ENCODE measurements around the gene CAMSAP2.

Gene CAMSAP2

DNA sequence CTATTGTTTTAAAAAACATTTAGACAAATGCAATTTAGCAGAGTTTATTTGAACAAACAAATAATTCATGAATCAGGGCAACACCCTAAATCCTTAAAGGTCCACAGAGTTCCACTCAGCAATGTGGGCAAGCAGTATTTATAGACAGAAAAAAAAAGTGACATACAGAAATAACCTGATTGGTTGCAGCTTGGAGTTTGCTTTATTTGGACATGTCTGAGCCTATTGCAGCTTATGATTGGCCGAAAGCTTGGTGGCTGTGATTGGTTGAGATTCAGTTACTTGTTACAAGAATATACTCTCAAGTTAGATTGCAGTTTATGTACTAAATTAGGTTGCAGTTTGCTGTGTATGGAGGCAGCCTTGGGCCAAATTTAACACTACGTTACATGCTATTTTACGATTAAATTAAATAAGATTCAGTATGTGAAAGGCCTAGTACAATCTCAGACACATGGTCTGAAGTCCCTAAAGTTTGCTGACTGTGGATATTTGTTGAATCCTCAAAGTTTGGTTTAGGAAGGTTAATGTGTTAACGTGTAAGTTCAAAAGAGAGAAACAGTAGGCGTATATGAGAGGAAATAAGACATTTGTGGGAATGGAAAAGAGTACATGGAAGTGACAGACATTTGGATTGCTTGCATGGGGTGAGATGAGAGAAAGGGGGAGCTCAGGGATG is 6.9 kb upstream of the CAMSAP2 start:
- DNase-seq: no peak
- in situ Hi-C loops (cut with HindIII; ENCODE audit: low pct_ligation_motif_present, low sequenced_read_pairs): no loop called here
- Histone ChIP-seq H3K4me3 (ENCODE audit: low read depth, low read length) (no peak overlapping the region), H3K36me3 (replicated peaks) (no peaks in the 10 kb centered on the region), H3K27ac (no peak overlapping the region), H3K27me3 (replicated peaks) (no peaks in the 10 kb centered on the region)
- TF ChIP-seq, protein P1, sequence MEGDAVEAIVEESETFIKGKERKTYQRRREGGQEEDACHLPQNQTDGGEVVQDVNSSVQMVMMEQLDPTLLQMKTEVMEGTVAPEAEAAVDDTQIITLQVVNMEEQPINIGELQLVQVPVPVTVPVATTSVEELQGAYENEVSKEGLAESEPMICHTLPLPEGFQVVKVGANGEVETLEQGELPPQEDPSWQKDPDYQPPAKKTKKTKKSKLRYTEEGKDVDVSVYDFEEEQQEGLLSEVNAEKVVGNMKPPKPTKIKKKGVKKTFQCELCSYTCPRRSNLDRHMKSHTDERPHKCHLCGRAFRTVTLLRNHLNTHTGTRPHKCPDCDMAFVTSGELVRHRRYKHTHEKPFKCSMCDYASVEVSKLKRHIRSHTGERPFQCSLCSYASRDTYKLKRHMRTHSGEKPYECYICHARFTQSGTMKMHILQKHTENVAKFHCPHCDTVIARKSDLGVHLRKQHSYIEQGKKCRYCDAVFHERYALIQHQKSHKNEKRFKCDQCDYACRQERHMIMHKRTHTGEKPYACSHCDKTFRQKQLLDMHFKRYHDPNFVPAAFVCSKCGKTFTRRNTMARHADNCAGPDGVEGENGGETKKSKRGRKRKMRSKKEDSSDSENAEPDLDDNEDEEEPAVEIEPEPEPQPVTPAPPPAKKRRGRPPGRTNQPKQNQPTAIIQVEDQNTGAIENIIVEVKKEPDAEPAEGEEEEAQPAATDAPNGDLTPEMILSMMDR (IDR thresholded peaks at IDR 0.05; ENCODE audit: low read depth, low read length, missing control alignments): no peak

DNA sequence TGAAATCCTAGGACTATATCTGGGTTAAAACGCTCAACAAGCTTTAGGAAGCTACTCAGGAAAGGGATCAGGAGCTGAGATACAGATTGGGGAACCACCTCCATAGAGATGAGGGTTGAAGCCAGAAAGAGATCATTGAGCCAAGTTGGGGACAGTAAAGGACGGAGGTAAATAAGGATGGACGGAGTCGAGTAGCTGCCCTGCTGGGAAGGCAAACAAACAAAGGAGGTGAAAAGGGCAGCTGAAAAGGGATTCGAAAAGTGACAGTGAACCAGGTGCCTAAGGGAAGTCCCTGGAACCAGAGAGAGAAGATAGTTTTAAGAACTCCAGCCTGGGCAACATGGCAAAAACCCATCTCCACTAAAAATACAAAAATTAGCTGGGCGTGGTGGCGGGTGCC is 6.3 kb upstream of the CAMSAP2 start:
- Histone ChIP-seq H3K36me3 (replicated peaks) (no peaks in the 10 kb centered on the region), H3K27ac (no peak overlapping the region), H3K4me3 (ENCODE audit: low read depth, low read length) (no peak overlapping the region), H3K27me3 (replicated peaks) (no peaks in the 10 kb centered on the region)
- TF ChIP-seq, protein P1 (IDR thresholded peaks at IDR 0.05; ENCODE audit: low read depth, low read length, missing control alignments): no peak
- DNase-seq: no peak
- in situ Hi-C loops (cut with HindIII; ENCODE audit: low pct_ligation_motif_present, low sequenced_read_pairs): no loop called here

DNA sequence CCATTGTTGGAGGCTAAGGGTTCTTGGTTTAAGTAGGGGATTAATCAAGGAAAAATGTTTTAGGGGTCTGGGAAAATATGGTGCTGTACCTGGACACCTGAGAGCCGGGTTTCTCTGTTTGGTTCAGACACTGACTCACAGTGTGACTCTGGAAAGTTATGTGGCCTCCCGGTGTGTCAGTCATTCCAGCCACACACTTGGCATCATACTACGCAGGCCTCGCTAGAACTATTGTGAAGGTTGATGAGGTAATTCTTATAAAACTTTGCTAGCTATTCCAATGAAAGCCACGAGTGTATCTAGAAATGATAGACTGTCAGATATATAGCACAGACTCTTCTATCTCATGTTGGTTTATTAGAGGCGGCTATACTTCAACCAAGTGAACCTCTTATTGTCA is 4.8 kb upstream of the CAMSAP2 start:
- no peak for DNase-seq
- H3K27me3 ChIP-seq (replicated peaks): no peaks in the 10 kb centered on the region
- TF ChIP-seq, protein P1 (IDR thresholded peaks at IDR 0.05; ENCODE audit: low read depth, low read length, missing control alignments): no peak
- H3K36me3 ChIP-seq (replicated peaks): no peaks in the 10 kb centered on the region
- H3K4me3 ChIP-seq (ENCODE audit: low read depth, low read length): no peak overlapping the region
- no peak overlapping the region for H3K27ac ChIP-seq
- in situ Hi-C loops (cut with HindIII; ENCODE audit: low pct_ligation_motif_present, low sequenced_read_pairs): no loop called here

DNA sequence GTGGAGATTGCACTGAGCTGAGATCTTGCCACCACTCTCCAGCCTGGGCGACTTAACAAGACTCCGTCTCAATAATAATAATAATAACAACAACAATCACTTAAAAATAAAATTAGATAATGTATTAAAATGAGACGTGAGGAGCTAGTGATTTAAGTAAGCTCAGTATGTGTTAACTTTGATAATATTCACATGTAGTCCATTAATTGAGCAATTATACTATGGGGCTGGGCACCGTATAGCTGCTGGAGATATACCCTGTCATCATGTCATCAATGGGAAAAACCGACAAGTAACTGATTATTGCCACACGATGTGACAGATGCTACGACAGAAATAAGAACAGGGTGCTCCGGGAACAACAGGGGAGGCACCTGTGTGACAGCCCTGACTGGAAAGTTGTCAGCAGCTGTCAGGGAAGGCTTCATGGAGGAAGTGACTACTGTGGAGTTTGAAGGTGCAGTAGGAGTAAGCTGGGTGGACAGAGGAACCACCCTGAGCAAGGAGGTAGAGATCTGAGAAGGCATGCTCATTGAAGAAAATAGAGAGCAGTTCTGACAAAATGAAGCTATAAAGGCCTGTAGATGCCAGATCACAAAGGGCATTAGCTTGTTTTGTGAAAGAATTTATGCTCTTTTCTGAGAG is 924 bp upstream of the CAMSAP2 start:
- H3K4me3 ChIP-seq (ENCODE audit: low read depth, low read length): no peak overlapping the region
- no peak for DNase-seq
- TF ChIP-seq, protein P1 (IDR thresholded peaks at IDR 0.05; ENCODE audit: low read depth, low read length, missing control alignments): no peak

DNA sequence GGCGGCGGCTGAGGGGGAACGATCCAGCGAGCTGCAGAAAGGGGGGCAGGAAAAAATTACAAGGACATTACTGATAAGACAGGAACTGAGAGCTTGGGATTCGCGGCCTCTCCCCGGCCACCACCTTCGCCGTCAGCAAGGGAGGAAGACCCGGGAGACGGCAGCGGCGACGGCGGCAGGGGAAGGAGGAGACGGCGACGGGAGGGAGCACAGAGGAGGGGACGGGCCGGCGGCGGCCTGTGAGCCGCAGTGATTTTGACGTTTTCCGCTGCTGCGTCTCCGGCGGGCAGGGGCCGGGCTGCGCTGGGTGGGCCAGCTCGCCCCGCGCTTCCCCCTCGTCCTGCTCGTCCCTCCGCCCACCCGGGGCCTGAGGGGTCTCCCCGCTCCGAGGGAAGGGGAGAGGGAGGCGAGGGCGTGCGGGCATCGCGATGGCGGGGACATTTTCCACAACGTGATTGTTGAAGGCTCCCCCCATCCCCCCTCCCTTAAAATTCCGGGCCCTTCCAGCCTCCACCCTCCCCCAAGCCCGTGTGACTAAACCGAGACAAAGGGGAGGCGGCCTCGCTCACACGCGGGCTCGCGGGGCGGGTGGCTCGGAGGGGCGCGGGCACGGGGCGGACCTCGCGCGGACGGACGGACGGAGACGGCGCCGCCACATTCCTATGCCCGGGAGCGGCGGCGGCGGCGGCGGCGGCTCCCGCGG is 407 bp downstream of the CAMSAP2 start:
- TF ChIP-seq, protein P1 (IDR thresholded peaks at IDR 0.05; ENCODE audit: low read depth, low read length, missing control alignments): no peak
- H3K27ac ChIP-seq: peak overlapping the region; percentile 90
- in situ Hi-C loops (cut with HindIII; ENCODE audit: low pct_ligation_motif_present, low sequenced_read_pairs): no loop called here
- peak overlapping the region; percentile 92 for H3K4me3 ChIP-seq (ENCODE audit: low read depth, low read length)
- no peaks in the 10 kb centered on the region for H3K27me3 ChIP-seq (replicated peaks)
- DNase-seq: peak; percentile 62
- no peaks in the 10 kb centered on the region for H3K36me3 ChIP-seq (replicated peaks)

More for the DNA sequence above, 924 bp upstream of the CAMSAP2 start:
- no peaks in the 10 kb centered on the region for H3K36me3 ChIP-seq (replicated peaks)
- no peaks in the 10 kb centered on the region for H3K27me3 ChIP-seq (replicated peaks)
- no peak overlapping the region for H3K27ac ChIP-seq
- in situ Hi-C loops (cut with HindIII; ENCODE audit: low pct_ligation_motif_present, low sequenced_read_pairs): no loop called here
